Progenitor cell of endocrine pancreas (in vitro differentiated cells): ENCODE measurements around the gene DSCAML1. TPM values are rescaled to one million over a fixed set of nuclear protein-coding genes. Genes with fewer than 3 reads are reported as not detected.

ENCODE experiments used
- DNase-seq: peaks from one replicate; pipeline ENCODE4 v3.0.0; 2021; ENCODE audit warnings: low spot score; ENCODE audit not compliant: unreplicated experiment
- H3K27ac Mint-ChIP-seq: 2 replicates; pipeline ENCODE4 v1.8.0; 2021; ENCODE audit warnings: mild to moderate bottlenecking, moderate library complexity, mixed read lengths
- H3K27me3 Mint-ChIP-seq: 2 replicates; pipeline ENCODE4 v1.8.0; 2021; ENCODE audit warnings: mixed read lengths
- H3K36me3 Mint-ChIP-seq: 2 replicates; pipeline ENCODE4 v1.8.0; 2022; ENCODE audit warnings: mixed read lengths; ENCODE audit not compliant: insufficient read depth
- H3K4me1 Mint-ChIP-seq: 2 replicates; pipeline ENCODE4 v1.8.0; 2021; ENCODE audit warnings: low read depth, mixed read lengths
- H3K4me3 Mint-ChIP-seq: 2 replicates; pipeline ENCODE4 v1.8.0; 2021; ENCODE audit warnings: low read depth, mild to moderate bottlenecking, moderate library complexity, mixed read lengths
- H3K9me3 Mint-ChIP-seq: 2 replicates; pipeline ENCODE4 v1.8.0; 2021; ENCODE audit warnings: low read depth, mixed read lengths
- CTCF ChIP-seq: fragments of 200-600 bp; sonication (generic); IDR thresholded peaks from one replicate; pipeline ENCODE4 v1.5.0; 2021; ENCODE audit warnings: antibody characterized with exemption, mild to moderate bottlenecking; ENCODE audit not compliant: unreplicated experiment
- total RNA-seq: library from RNA; stranded (reverse); gene quantifications from 2 replicates; pipeline ENCODE4 v1.2.1, GENCODE V29; 2021

The DSCAML1 gene
- total RNA-seq, 1 donor from 2014 or later = 2.7 TPM

DNA sequence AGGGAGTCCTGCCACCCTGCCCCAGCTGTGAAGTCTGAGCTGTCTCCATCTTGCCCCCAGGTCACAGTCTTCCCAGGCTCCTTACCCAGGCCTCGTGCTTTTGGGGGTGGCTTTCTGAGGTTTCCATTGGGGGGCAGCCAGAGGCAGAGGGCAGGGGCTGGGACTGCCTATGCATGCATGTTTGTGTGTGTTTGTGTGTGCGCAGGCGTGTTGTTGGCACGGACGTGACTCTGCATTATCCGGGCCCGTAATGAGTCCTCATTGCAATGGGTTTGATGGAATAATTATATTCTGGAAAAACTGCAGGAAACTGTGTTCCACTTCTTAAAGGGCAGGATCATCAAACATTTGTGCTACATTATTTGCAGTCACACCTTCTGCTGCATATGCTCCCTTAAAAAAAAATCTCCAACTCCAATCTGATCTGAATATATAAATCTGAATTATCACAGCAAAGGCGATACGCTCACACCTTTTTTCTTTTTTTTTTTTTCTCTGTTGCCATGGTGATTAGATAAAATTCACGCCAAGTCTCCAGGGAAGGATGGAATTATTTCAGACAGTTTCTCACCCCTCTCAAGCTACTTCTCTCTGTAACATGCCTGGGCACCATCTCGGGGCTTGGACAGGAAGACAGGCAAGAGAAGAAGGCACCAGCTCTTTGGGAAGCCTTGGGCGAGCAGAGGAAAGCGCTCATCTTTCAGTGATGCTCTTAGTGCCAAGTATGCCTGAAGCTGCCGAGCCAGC, 45.9 kb downstream of the DSCAML1 start:
- no peak for DNase-seq
- no peak for TF ChIP-seq CTCF
- no peaks in the 10 kb centered on the region for H3K36me3 Mint-ChIP-seq
- no peak overlapping the region for H3K4me3 Mint-ChIP-seq
- H3K9me3 Mint-ChIP-seq = no peaks in the 10 kb centered on the region
- H3K27ac Mint-ChIP-seq = no peak overlapping the region
- H3K27me3 Mint-ChIP-seq = peaks cover 44% of the 10 kb centered on the region
- H3K4me1 Mint-ChIP-seq = peaks cover 22% of the 10 kb centered on the region

GRCh38 chr11:117750357-117750756, 46.7 kb downstream of the DSCAML1 start:
- Mint-ChIP-seq H3K4me1 (peaks cover 22% of the 10 kb centered on the region), H3K36me3 (no peaks in the 10 kb centered on the region), H3K27ac (no peak overlapping the region), H3K4me3 (no peak overlapping the region), H3K27me3 (peaks cover 36% of the 10 kb centered on the region), H3K9me3 (no peaks in the 10 kb centered on the region)
- TF ChIP-seq CTCF = no peak
- no peak for DNase-seq

GRCh38 chr11:117749541-117749910, 47.5 kb downstream of the DSCAML1 start:
- H3K27ac Mint-ChIP-seq = peak overlapping the region; percentile 40
- peaks cover 28% of the 10 kb centered on the region for H3K27me3 Mint-ChIP-seq
- DNase-seq = no peak
- no peaks in the 10 kb centered on the region for H3K9me3 Mint-ChIP-seq
- H3K4me1 Mint-ChIP-seq = peaks cover 23% of the 10 kb centered on the region
- no peak overlapping the region for H3K4me3 Mint-ChIP-seq
- H3K36me3 Mint-ChIP-seq = no peaks in the 10 kb centered on the region
- TF ChIP-seq CTCF = no peak

GRCh38 chr11:117748771-117749540, 48.1 kb downstream of the DSCAML1 start:
- H3K4me3 Mint-ChIP-seq = no peak overlapping the region
- H3K9me3 Mint-ChIP-seq = no peaks in the 10 kb centered on the region
- DNase-seq = no peak
- H3K27ac Mint-ChIP-seq = peak overlapping the region; percentile 40
- peaks cover 22% of the 10 kb centered on the region for H3K27me3 Mint-ChIP-seq
- no peaks in the 10 kb centered on the region for H3K36me3 Mint-ChIP-seq
- TF ChIP-seq CTCF = no peak
- H3K4me1 Mint-ChIP-seq = peaks cover 25% of the 10 kb centered on the region

DNA sequence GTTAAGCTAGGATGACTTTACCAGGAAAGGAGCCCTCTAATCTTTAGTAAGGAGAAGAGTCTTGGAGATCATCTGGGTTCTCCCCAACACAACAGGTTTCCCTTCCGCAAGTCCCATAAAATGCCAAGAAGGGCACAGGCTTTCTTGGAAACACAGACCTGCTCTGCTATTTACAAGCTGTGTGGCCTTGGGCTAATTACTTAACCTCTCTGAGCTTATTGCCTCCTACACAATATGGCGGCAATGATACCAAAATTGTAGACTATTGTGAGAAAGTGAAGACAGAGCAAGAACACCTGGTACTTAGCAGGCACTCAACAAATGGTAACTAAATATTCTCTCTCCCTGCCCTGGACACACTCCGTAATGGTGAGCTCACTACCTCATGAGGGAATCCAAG, 49.1 kb downstream of the DSCAML1 start:
- H3K4me3 Mint-ChIP-seq = no peak overlapping the region
- H3K27me3 Mint-ChIP-seq = peaks cover 14% of the 10 kb centered on the region
- H3K4me1 Mint-ChIP-seq = peaks cover 33% of the 10 kb centered on the region
- no peaks in the 10 kb centered on the region for H3K36me3 Mint-ChIP-seq
- no peak overlapping the region for H3K27ac Mint-ChIP-seq
- H3K9me3 Mint-ChIP-seq = no peaks in the 10 kb centered on the region
- TF ChIP-seq CTCF = no peak
- DNase-seq = no peak
